K562 (cell line): ENCODE measurements around the gene SLC6A8. TPM values are rescaled to one million over a fixed set of nuclear protein-coding genes. Genes with fewer than 3 reads are reported as not detected.
A peak's percentile ranks its signal among the peaks of the same experiment; 100 is the strongest.

ENCODE experiments used
- ATAC-seq: fragments of 200-7000 bp; cut with Tn5 transposase; 3 replicates; pipeline ENCODE4 v1.9.1; 2020; ENCODE audit warnings: moderate library complexity
- BruUV-seq: library from RNA; stranded (reverse); fragments of 400-500 nt; replicated peaks from 2 replicates; lab custom pipeline; 2021; lab: Mats Ljungman, UMichigan
- CTCF ChIA-PET: fragments of 300-600 bp; formaldehyde crosslinking; extraction: SDS; loops from one replicate; lab custom pipeline; 2021; ENCODE audit warnings: low intra/inter-chr PET ratio; lab: Yijun Ruan, JAX
- POLR2A ChIA-PET: fragments of 300-600, 350-650 bp; sonication (Branson Sonifier 250); formaldehyde crosslinking; extraction: SDS; loops from one replicate; lab custom pipeline; 2021; ENCODE audit warnings: antibody characterized with exemption, inconsistent platforms; lab: Yijun Ruan, JAX
- DNase-seq, 4 experiments: peaks; one replicate each; pipeline versions ENCODE4 v3.0.0 to v3.0.0-alpha.2; 2011 to 2018; ENCODE audit warnings: low spot score in 3 of 4, mixed read lengths in 3 of 4; ENCODE audit errors: extremely low read depth in 1 of 4
- FAIRE-seq: peaks from 2 replicates; lab custom pipeline; 2011; peaks lifted over from hg19 to GRCh38; lab: Jason Lieb, UNC
- H2AFZ ChIP-seq: 2 replicates; pipeline ENCODE4 v1.6.0; 2011; ENCODE audit warnings: low read depth, low read length, control low read depth, inconsistent platforms
- H3K27ac ChIP-seq: fragments of 200-600 bp; 3 replicates; pipeline ENCODE4 v1.8.0; 2011; ENCODE audit warnings: low read depth, mild to moderate bottlenecking, control low read depth, inconsistent platforms, low read length, moderate library complexity, mixed read lengths; ENCODE audit errors: extremely low read depth
- H3K27me3 ChIP-seq, 2 experiments: fragments of 300-600 bp in 1 of 2; 2 replicates in 1 of 2; 3 replicates in 1 of 2; pipeline versions ENCODE4 v1.6.0 to v1.8.0; 2011; ENCODE audit warnings: inconsistent platforms in 2 of 2, low read length in 2 of 2, mild to moderate bottlenecking in 1 of 2, mixed read lengths in 1 of 2, moderate library complexity in 1 of 2; ENCODE audit not compliant: control insufficient read depth in 2 of 2, insufficient read depth in 2 of 2
- H3K36me3 ChIP-seq: fragments of 300-600 bp; 3 replicates; pipeline ENCODE4 v1.8.0; 2011; ENCODE audit warnings: mild to moderate bottlenecking, low read length, inconsistent platforms; ENCODE audit not compliant: control insufficient read depth, insufficient read depth
- H3K4me1 ChIP-seq, 2 experiments: fragments of 200-600 bp in 1 of 2; replicated peaks in 1 of 2; 2 replicates in 1 of 2; 3 replicates in 1 of 2; pipeline versions ENCODE4 v1.5.1 to v1.8.0; 2011; ENCODE audit warnings: inconsistent platforms in 2 of 2, low read length in 2 of 2, mild to moderate bottlenecking in 1 of 2, mixed read lengths in 1 of 2, moderate library complexity in 1 of 2; ENCODE audit not compliant: control insufficient read depth in 2 of 2, insufficient read depth in 2 of 2
- H3K4me2 ChIP-seq: 2 replicates; pipeline ENCODE4 v1.6.1; 2011; ENCODE audit warnings: low read length, control low read depth, inconsistent platforms, mixed read lengths; ENCODE audit not compliant: insufficient read depth
- H3K4me3 ChIP-seq: fragments of 200-600 bp; sonication (generic), shearing (Covaris generic); 2 replicates; pipeline ENCODE4 v1.5.1; 2016; ENCODE audit warnings: control low read depth, inconsistent platforms
- H3K79me2 ChIP-seq: fragments of 200-600 bp; 3 replicates; pipeline ENCODE4 v1.8.0; 2011; ENCODE audit warnings: low read length, inconsistent platforms; ENCODE audit not compliant: control insufficient read depth, insufficient read depth
- H3K9ac ChIP-seq, 2 experiments: 2 replicates each; pipeline versions ENCODE4 v1.6.0 to v1.6.1; 2011; ENCODE audit warnings: low read depth in 2 of 2, low read length in 2 of 2, control low read depth in 1 of 2, inconsistent platforms in 1 of 2, mild to moderate bottlenecking in 1 of 2, mixed read lengths in 1 of 2; ENCODE audit not compliant: insufficient read depth in 1 of 2
- H3K9me1 ChIP-seq: one replicate; pipeline ENCODE4 v1.6.0; 2011; ENCODE audit warnings: inconsistent platforms, mild to moderate bottlenecking, low read length, moderate library complexity; ENCODE audit not compliant: control insufficient read depth, insufficient read depth
- H3K9me3 ChIP-seq: replicated peaks from 2 replicates; pipeline ENCODE4 v1.5.1; 2011; ENCODE audit warnings: low read depth, low read length, inconsistent platforms; ENCODE audit not compliant: control insufficient read depth, insufficient read depth
- H4K20me1 ChIP-seq: replicated peaks from 2 replicates; pipeline ENCODE4 v1.6.1; 2011; ENCODE audit warnings: low read length, inconsistent platforms, mixed read lengths; ENCODE audit not compliant: control insufficient read depth, insufficient read depth
- BCOR ChIP-seq: fragments of 450-650 bp; IDR thresholded peaks from 2 replicates; pipeline ENCODE4 v1.6.1; 2016
- FOXA1 ChIP-seq: fragments of 450-650 bp; IDR thresholded peaks from 2 replicates; pipeline ENCODE4 v1.6.1; 2016; ENCODE audit warnings: mild to moderate bottlenecking, borderline replicate concordance
- WGBS: fragments of 100-300 bp; shearing (Covaris generic); methylation state at CpG from one replicate; pipeline ENCODE4 v1.1.6; 2016; ENCODE audit warnings: low coverage, mixed read lengths; ENCODE audit not compliant: insufficient coverage; ENCODE audit errors: missing lambda C conversion rate; 5-methylcytosine and 5-hydroxymethylcytosine counted together
- in situ Hi-C: fragments of 300-500 bp; cut with MboI; formaldehyde crosslinking; loops from 4 replicates; pipeline ENCODE4 v1.15.0; 2018; ENCODE audit warnings: inconsistent platforms, mixed read lengths
- intact Hi-C: fragments of 100-400 bp; cut with micrococcal nuclease; formaldehyde crosslinking; loops from 2 replicates; pipeline ENCODE4 v1.14.2; 2022
- polyA plus RNA-seq, 8 experiments: library from polyadenylated mRNA; depleted of rRNA in 4 of 8; stranded (reverse) in 5 of 8; unstranded in 3 of 8; fragments of >200 nt; fragmentation: Nextera tagmentation in 2 of 8; fragmentation: Illumina TruSeq in 1 of 8; extraction: Ambion mirVana in 2 of 8; extraction: Trizol in 1 of 8; gene quantifications; 2 replicates each; pipeline versions ENCODE4 v1.2.1 to v1.2.3, GENCODE V29; 2011 to 2014; ENCODE audit warnings: inconsistent platforms in 1 of 8, missing spikeins in 1 of 8
- total RNA-seq, 7 experiments: library from RNA; depleted of rRNA in 6 of 7; stranded (reverse); fragments of >200 nt in 6 of 7; fragmentation: Illumina TruSeq in 2 of 7; extraction: Trizol in 2 of 7; gene quantifications; 2 replicates each; pipeline versions ENCODE4 v1.2.1 to v1.2.3, GENCODE V29; 2011 to 2021; ENCODE audit warnings: low replicate concordance in 1 of 7
- TF ChIP-seq, protein P1 (sequence below), 2 experiments: fragments of 450-650 bp; IDR thresholded peaks; 2 replicates each; pipeline ENCODE4 v1.6.1; 2016
- TF ChIP-seq, protein P2 (sequence below): fragments of 450-650 bp; IDR thresholded peaks from 2 replicates; pipeline ENCODE4 v1.6.1; 2016

Gene SLC6A8
- total and polyA plus RNA-seq, 9 of the 15 experiments (the other 6 are each of a cell fraction or from before 2014, with no cell fraction given) = 0.68 to 144 (median 34.3) TPM

DNA sequence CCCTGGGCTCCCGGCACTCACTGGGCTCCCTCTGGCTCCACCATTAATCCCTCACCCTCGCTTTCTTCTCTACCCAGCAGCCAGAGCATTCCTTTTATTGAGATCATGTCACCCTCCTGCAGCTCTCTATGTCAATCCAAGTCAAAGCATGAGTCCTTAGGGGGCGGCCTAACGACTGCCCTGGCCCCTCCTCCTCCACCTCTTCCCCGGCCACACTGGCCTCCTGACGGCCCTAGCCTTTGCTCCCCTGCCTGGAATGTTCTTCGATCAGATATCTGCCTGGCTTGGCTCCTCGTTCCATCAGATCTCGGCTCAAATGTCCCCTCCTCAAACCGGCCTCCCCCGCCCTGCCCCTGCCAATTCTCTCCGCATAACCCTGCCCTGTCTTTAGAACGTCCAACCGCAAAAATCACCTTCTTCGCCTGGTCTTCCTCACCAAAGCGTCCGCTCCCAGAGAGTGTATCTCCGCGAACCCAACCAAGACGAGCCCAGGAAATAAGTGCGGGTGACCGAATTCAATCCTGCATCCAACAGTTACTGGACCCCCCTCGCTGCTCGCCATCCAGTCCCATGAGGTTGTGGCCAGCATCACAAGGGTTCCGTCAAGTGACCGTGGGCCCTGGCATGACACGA is 13.4 kb upstream of the SLC6A8 start:
- Histone ChIP-seq H3K9me1 (no peaks in the 10 kb centered on the region), H3K9ac (peak overlapping the region in 1 of 2 experiments; percentile 71; a peak in 2 of 4 replicates), H3K79me2 (no peaks in the 10 kb centered on the region; the same call in 2 of the 3 replicates), H3K27ac (peak overlapping the region; percentile 48), H3K4me2 (no peak overlapping the region), H3K9me3 (no peaks in the 10 kb centered on the region), H3K4me3 (no peak overlapping the region), H3K4me1 (peaks cover 27 to 46% of the 10 kb centered on the region in 2 experiments), H3K36me3 (no peaks in the 10 kb centered on the region), H2AFZ (peak overlapping the region; percentile 62), H4K20me1 (no peaks in the 10 kb centered on the region), H3K27me3 (no peaks in the 10 kb centered on the region)
- peak in 1 of 4 experiments; percentile 33 for DNase-seq
- peak; percentile 64; the same call in 2 of the 3 replicates for ATAC-seq
- in situ Hi-C loops = no loop called here
- BruUV-seq = no TSS peak
- no peak for FAIRE-seq
- WGBS = 62% methylated on average over 10 of the region's 27 CpGs
- POLR2A ChIA-PET = interaction anchor here (0.6 to 0.7 kb wide), 2 partner anchors 189 to 873 kb away, joined by 3 to 5 read pairs; partner anchors contain the start of gene IKBKG
- TF ChIP-seq FOXA1 (no peak), BCOR (no peak)
- TF ChIP-seq, protein P1, sequence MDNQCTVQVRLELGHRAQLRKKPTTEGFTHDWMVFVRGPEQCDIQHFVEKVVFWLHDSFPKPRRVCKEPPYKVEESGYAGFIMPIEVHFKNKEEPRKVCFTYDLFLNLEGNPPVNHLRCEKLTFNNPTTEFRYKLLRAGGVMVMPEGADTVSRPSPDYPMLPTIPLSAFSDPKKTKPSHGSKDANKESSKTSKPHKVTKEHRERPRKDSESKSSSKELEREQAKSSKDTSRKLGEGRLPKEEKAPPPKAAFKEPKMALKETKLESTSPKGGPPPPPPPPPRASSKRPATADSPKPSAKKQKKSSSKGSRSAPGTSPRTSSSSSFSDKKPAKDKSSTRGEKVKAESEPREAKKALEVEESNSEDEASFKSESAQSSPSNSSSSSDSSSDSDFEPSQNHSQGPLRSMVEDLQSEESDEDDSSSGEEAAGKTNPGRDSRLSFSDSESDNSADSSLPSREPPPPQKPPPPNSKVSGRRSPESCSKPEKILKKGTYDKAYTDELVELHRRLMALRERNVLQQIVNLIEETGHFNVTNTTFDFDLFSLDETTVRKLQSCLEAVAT (IDR thresholded peaks at IDR 0.05) = peak in 1 of 2 experiments; percentile 66; a peak in 1 of 4 replicates
- TF ChIP-seq, protein P2, sequence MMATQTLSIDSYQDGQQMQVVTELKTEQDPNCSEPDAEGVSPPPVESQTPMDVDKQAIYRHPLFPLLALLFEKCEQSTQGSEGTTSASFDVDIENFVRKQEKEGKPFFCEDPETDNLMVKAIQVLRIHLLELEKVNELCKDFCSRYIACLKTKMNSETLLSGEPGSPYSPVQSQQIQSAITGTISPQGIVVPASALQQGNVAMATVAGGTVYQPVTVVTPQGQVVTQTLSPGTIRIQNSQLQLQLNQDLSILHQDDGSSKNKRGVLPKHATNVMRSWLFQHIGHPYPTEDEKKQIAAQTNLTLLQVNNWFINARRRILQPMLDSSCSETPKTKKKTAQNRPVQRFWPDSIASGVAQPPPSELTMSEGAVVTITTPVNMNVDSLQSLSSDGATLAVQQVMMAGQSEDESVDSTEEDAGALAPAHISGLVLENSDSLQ = 0 out of 2 replicates have a peak, but pooled peaks have one; percentile 24
- CTCF ChIA-PET = no interaction called here
- intact Hi-C loops = no loop called here
